WTC11 (cell line): ENCODE data around the gene RASIP1. TPM values are rescaled to one million over a fixed set of nuclear protein-coding genes. Genes with fewer than 3 reads are reported as not detected.

ENCODE experiments used
- ATAC-seq: fragments of 200-7000 bp; cut with Tn5 transposase; 2 replicates; pipeline ENCODE4 v1.10.0; 2021; ENCODE audit warnings: mild to moderate bottlenecking, moderate library complexity
- CTCF ChIA-PET: fragments of 300-600 bp; sonication (Branson Sonifier 250); formaldehyde crosslinking; loops from one replicate; lab custom pipeline; 2021; ENCODE audit warnings: antibody characterized with exemption; lab: Charles Lee
- POLR2A ChIA-PET: fragments of 350-600 bp; sonication (Branson Sonifier 250); formaldehyde crosslinking; loops from one replicate; lab custom pipeline; 2021; ENCODE audit warnings: antibody characterized with exemption; lab: Charles Lee
- DNase-seq: peaks from one replicate; pipeline ENCODE4 v3.0.0; 2021; ENCODE audit warnings: low spot score
- H3K27ac Mint-ChIP-seq: 2 replicates; pipeline ENCODE4 v1.8.0; 2021; ENCODE audit warnings: mixed read lengths
- H3K27me3 Mint-ChIP-seq: 2 replicates; pipeline ENCODE4 v1.8.0; 2021; ENCODE audit warnings: low read depth, mild to moderate bottlenecking, moderate library complexity, mixed read lengths
- H3K36me3 Mint-ChIP-seq: 2 replicates; pipeline ENCODE4 v1.8.0; 2021; ENCODE audit warnings: mixed read lengths
- H3K4me1 Mint-ChIP-seq: 2 replicates; pipeline ENCODE4 v1.8.0; 2022; ENCODE audit warnings: mixed read lengths
- H3K4me3 Mint-ChIP-seq: 2 replicates; pipeline ENCODE4 v1.8.0; 2021; ENCODE audit warnings: mild to moderate bottlenecking, moderate library complexity, mixed read lengths
- H3K9me3 Mint-ChIP-seq: 2 replicates; pipeline ENCODE4 v1.8.0; 2021; ENCODE audit warnings: mixed read lengths
- ARID4B ChIP-seq: sonication (generic); formaldehyde crosslinking; IDR thresholded peaks from 2 replicates; pipeline ENCODE4 v1.8.0; 2023; ENCODE audit warnings: missing genetic modification reagents, mild to moderate bottlenecking, borderline replicate concordance
- ATF1 ChIP-seq: sonication (generic); formaldehyde crosslinking; IDR thresholded peaks from 2 replicates; pipeline ENCODE4 v1.8.1; 2023; ENCODE audit warnings: mild to moderate bottlenecking, moderate library complexity, missing genetic modification reagents
- FOXJ3 ChIP-seq: sonication (generic); formaldehyde crosslinking; IDR thresholded peaks from 2 replicates; pipeline ENCODE4 v1.9.0; 2021; ENCODE audit warnings: missing genetic modification reagents, mild to moderate bottlenecking, borderline replicate concordance
- FOXP1 ChIP-seq: sonication (generic); formaldehyde crosslinking; IDR thresholded peaks from 2 replicates; pipeline ENCODE4 v1.8.0; 2022; ENCODE audit warnings: missing genetic modification reagents, mild to moderate bottlenecking, moderate library complexity, borderline replicate concordance
- MXD4 ChIP-seq: fragments of 250-450 bp; sonication (Bioruptor Pico); IDR thresholded peaks from 2 replicates; pipeline ENCODE4 v1.8.0; 2021; ENCODE audit warnings: mild to moderate bottlenecking, moderate library complexity, borderline replicate concordance
- SP1 ChIP-seq: sonication (generic); formaldehyde crosslinking; conservative IDR thresholded peaks from 2 replicates; pipeline ENCODE4 v1.8.1; 2022; ENCODE audit warnings: missing genetic modification reagents
- total RNA-seq: library from RNA; stranded (reverse); gene quantifications from 3 replicates; pipeline ENCODE4 v1.2.3, GENCODE V29; 2021
- TF ChIP-seq, protein P1 (sequence below): sonication (generic); formaldehyde crosslinking; IDR thresholded peaks from 2 replicates; pipeline ENCODE4 v1.8.1; 2023; ENCODE audit warnings: mild to moderate bottlenecking, missing genetic modification reagents, moderate library complexity
- TF ChIP-seq, protein P2 (sequence below): sonication (generic); formaldehyde crosslinking; IDR thresholded peaks from 2 replicates; pipeline ENCODE4 v1.8.0; 2022; ENCODE audit warnings: mild to moderate bottlenecking, missing genetic modification reagents
- TF ChIP-seq, protein P3 (sequence below): sonication (generic); formaldehyde crosslinking; IDR thresholded peaks from 2 replicates; pipeline ENCODE4 v1.8.1; 2023; ENCODE audit warnings: mild to moderate bottlenecking, moderate library complexity, missing genetic modification reagents

Gene RASIP1
- total RNA-seq, 1 experiment from 2014 or later: 4.4 TPM

DNA sequence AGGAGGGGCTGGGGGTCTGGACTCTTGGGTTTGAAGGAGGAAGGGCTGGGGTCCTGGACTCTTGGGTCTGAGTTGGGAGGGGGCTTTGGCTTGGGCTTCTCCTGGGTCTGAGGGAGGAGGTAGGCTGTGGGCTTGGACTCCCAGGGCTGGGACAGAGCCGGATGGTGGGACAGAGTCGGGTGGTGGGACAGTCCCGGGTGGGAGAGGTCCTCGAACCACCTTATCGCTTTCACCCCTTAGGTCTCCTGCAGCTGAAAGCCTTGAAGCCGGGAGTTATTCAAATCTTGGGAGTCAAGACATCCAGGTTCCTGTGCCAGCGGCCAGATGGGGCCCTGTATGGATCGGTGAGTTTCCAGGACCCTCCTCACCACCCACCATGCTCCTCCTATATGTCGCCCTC lies 16.3 kb upstream of the RASIP1 start:
- no peak for ATAC-seq
- ChIA-PET POLR2A (no interaction called here), CTCF (interaction anchor here (0.6 to 1.4 kb wide), 2 partner anchors 10 to 39 kb away, joined by 3 to 4 read pairs; no protein-coding TSS in a partner anchor)
- H3K4me3 Mint-ChIP-seq: no peak overlapping the region
- TF ChIP-seq, protein P1, sequence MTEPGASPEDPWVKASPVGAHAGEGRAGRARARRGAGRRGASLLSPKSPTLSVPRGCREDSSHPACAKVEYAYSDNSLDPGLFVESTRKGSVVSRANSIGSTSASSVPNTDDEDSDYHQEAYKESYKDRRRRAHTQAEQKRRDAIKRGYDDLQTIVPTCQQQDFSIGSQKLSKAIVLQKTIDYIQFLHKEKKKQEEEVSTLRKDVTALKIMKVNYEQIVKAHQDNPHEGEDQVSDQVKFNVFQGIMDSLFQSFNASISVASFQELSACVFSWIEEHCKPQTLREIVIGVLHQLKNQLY (CRISPR knock-in tag): no peak
- TF ChIP-seq ATF1 (CRISPR knock-in tag): no peak
- no peak for TF ChIP-seq SP1
- no peak for TF ChIP-seq FOXP1
- TF ChIP-seq, protein P2, sequence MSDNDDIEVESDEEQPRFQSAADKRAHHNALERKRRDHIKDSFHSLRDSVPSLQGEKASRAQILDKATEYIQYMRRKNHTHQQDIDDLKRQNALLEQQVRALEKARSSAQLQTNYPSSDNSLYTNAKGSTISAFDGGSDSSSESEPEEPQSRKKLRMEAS: 0 out of 2 replicates have a peak, but pooled peaks have one; percentile 18
- TF ChIP-seq, protein P3, sequence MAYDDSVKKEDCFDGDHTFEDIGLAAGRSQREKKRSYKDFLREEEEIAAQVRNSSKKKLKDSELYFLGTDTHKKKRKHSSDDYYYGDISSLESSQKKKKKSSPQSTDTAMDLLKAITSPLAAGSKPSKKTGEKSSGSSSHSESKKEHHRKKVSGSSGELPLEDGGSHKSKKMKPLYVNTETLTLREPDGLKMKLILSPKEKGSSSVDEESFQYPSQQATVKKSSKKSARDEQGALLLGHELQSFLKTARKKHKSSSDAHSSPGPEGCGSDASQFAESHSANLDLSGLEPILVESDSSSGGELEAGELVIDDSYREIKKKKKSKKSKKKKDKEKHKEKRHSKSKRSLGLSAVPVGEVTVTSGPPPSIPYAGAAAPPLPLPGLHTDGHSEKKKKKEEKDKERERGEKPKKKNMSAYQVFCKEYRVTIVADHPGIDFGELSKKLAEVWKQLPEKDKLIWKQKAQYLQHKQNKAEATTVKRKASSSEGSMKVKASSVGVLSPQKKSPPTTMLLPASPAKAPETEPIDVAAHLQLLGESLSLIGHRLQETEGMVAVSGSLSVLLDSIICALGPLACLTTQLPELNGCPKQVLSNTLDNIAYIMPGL (CRISPR knock-in tag): no peak
- no peak overlapping the region for H3K27ac Mint-ChIP-seq
- H3K36me3 Mint-ChIP-seq: no peaks in the 10 kb centered on the region
- H3K27me3 Mint-ChIP-seq: peaks cover 18% of the 10 kb centered on the region
- no peak for DNase-seq
- no peaks in the 10 kb centered on the region for H3K9me3 Mint-ChIP-seq
- peaks cover 32% of the 10 kb centered on the region for H3K4me1 Mint-ChIP-seq

- Mint-ChIP-seq H3K4me1 (peaks cover 36% of the 10 kb centered on the region), H3K4me3 (no peak overlapping the region), H3K9me3 (no peaks in the 10 kb centered on the region), H3K36me3 (0 out of 2 replicates have a peak, but pooled peaks cover 1% of the 10 kb centered on the region), H3K27me3 (peaks cover 18% of the 10 kb centered on the region), H3K27ac (no peak overlapping the region)
- ChIA-PET POLR2A (no interaction called here), CTCF (interaction anchor here (0.6 to 1.3 kb wide), 2 partner anchors 11 to 57 kb away, joined by 3 read pairs; no protein-coding TSS in a partner anchor)
- TF ChIP-seq FOXJ3 (no peak), ARID4B (no peak)
- TF ChIP-seq, protein P3 (CRISPR knock-in tag): 0 out of 2 replicates have a peak, but pooled peaks have one; percentile 42
- DNase-seq (no peak), ATAC-seq (no peak)
These were observed 15.8 kb upstream of the RASIP1 start for GRCh38 chr19:48756212-48756611.

GRCh38 chr19:48755787-48756186 lies 15.4 kb upstream of the RASIP1 start:
- TF ChIP-seq MXD4: no peak
- TF ChIP-seq, protein P3 (CRISPR knock-in tag): no peak
- TF ChIP-seq, all 79 proteins: peak for 0
- no peak for ATAC-seq
- Mint-ChIP-seq H3K27me3 (peaks cover 15% of the 10 kb centered on the region), H3K4me3 (no peak overlapping the region), H3K9me3 (no peaks in the 10 kb centered on the region), H3K27ac (no peak overlapping the region; the same call in 1 of the 2 replicates), H3K4me1 (peaks cover 40% of the 10 kb centered on the region), H3K36me3 (peaks cover 3% of the 10 kb centered on the region; the same call in 1 of the 2 replicates)
- ChIA-PET CTCF (interaction anchor here (1.3 kb wide), 1 partner anchor 58 kb away, joined by 3 read pairs; no protein-coding TSS in a partner anchor), POLR2A (interaction anchor here (0.5 kb wide), 1 partner anchor 31 kb away, joined by 3 read pairs; no protein-coding TSS in a partner anchor)
- no peak for DNase-seq
